CD4-positive, alpha-beta T cell treated with Interleukin-10 for 1 hour (primary cell): ENCODE data around the gene TOP3A.

Experiments used
- DNase-seq: peaks from one replicate; pipeline ENCODE4 v3.0.0-alpha.2; 2020

Gene TOP3A

DNA sequence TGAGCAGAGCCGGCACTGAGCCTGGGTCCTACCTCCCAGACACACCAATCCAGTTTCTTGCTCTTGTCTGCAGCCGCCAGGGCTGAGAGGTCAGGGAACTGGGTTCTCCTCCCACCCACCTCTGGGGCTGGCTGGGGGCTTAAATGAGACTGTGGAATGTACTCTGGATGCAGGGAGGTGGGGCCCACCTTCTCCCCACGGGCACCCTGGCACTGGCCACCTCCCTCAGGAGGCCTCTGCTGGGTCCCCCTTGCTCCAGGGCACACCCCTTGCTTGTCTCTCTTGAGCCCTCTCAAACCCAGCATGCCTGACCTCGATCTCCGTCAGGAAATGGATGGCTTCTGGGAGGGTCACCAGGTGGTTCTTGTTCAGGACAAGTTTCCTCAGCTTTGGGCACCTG, 62.6 kb downstream of the TOP3A start:
- DNase-seq: no peak

DNA sequence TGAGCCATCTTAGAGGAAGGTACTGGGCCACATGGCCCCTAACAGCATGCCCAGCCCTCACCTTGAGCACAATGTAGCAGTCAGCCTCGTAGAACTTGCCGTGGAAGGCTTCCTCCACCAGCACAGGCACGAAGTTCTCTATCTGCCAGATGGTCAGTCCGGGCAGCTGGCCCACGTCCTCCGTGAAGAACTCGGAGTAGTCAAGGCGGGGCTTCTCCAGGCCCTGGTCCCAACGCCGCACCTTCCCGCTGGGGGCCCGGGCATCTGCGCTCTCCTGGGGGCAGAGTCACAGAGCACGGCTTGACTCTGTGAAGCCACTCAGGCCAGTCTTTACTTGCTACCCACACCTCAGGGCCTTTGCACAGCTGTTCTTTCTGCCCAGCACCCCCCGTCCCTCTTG, 63.6 kb downstream of the TOP3A start:
- no peak for DNase-seq

DNA sequence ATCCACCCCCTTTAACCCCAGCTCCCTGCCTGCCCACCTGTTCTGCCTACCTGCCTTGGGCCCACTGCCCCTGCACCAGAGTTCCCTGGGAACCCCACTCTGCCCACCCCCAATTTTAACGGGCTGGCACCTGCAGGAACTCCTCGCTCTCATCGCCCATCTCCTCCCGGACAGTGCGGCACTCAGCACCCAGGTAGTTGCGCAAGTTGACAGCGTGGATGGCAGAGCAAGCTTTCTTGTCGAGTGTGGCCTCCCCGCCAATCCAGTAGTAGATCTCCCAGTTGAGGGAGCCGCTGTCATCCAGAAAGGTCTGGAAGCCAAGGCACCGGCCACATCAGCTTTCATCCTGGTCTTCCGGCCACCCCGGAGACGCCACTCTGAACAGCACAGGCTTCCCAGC, 64.1 kb downstream of the TOP3A start:
- no peak for DNase-seq

- DNase-seq: no peak
These were observed 64.5 kb downstream of the TOP3A start for GRCh38 chr17:18250259-18250658.

- DNase-seq: no peak
These were observed 66.0 kb downstream of the TOP3A start for GRCh38 chr17:18248811-18249210.

DNA sequence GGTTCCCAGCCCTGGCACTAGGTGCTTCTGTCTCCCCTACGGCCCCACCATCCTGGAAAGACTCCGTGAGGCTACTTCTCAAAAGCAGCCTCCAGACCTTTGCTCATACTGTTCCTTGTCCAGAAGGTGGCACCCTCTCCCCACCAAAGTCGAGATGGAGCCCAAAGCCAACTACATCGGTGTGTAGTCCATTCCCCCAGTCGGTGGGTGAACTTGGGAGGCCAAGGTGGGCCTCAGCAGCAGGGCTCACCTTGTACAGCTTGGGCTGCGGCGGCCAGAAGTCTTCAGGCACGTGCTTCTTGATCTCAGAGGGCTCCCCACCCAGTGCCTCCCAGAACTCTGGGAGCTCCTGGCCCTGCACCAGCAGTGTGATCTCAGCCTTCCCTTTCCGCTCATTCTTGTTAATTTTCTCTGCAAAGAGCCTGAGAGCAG, 66.5 kb downstream of the TOP3A start:
- peak; percentile 76 for DNase-seq

DNA sequence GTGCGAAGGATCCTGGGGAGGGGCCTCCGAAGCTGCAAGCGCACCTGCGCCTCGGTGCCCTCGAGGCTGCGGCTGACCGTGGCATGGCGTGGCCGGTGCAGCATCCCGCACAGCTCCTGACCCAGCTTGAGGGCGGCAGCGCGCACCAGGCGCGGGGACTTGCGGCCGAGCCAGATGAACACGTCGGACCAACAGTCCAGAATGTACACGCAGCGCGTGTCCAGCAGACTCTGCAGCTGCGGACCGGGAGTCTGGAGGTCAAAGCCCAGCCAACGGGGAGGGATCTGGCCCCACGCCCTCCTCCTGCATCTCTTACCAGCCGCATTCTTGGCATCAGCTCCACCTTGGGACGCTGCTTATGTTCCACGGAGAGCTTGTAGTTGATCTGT, 67.2 kb downstream of the TOP3A start:
- DNase-seq: no peak

DNA sequence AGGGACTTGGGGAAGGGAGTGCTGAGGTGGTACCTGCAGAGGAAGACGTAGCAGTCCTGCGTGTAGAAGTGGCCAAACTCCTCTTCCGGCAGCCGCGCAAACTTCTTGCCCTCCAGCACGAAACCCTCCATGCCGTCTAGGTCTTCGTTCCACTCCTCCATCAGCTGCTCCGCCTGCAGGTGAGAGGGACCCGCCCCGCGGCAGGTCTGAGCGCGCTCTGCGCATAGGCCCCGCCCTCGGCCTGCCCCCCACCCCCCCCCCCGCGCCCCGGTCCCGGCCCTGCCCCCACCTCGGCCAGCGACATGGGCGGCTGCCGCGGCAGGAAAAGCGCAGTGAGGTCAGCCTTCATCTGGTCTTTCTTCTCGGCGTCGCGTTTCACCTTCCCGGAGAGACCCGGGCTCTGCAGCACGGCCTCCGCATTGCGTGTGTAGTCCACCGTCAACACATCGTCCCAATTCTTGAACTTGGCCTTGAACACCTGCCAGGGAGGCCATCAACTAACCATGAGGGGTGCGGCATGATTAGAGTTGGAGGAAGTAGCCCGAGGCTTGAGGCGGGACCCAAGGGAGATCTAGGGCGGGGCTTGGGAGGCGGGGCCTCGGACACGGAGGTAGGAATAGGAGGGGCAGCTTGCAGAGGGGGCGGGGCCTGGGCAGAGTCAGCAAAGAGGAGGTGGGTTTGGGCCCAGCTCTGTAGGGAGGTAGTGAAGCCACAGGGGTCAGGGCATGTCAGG, 67.7 kb downstream of the TOP3A start:
- DNase-seq: peak; percentile 25

- no peak for DNase-seq
These were observed 68.6 kb downstream of the TOP3A start for GRCh38 chr17:18246109-18246725.

GRCh38 chr17:18245038-18245776, 69.6 kb downstream of the TOP3A start:
- DNase-seq: no peak

DNA sequence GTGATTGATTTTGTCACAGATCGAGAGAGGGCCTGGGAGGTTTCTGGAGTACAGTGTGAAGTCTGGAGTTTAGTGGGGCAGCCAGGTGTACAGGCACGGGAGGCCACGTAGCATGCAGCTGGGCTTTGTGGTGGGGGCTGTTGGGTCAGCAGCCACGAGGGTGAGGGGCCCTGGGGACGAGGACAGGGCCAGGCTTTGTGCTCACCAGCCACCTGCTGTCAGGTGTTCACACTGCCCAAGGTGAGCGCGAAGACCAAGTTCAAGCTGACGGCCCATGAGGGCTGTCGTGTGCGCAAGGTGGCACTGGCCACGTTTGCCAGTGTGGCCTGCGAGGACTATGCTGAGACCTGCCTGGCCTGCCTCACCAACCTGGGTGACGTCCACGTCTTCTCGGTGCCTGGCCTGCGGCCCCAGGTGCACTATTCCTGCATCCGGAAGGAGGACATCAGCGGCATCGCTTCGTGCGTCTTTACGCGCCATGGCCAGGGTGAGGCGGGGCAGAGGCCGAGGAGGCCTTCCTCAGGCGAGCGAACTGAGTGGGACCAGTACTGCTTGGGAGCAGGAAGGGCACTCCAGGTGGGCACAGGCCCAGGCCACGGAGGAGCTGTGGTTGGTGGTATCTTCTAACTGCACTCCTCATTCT, 73.4 kb downstream of the TOP3A start:
- no peak for DNase-seq

DNA sequence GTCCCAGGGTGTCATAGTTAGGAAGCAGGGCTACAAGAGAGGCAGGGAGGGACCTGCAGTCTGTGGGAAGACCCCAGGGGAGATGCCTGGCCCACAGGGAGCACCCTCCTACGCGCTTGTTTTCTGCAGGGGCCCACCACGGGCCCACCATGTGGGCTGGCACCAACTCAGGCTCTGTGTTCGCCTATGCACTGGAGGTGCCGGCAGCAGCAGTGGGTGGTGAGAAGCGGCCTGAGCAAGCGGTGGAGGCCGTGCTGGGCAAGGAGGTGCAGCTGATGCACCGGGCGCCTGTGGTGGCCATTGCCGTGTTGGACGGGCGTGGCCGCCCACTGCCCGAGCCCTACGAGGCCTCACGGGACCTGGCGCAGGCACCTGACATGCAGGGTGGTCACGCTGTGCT, 74.3 kb downstream of the TOP3A start:
- DNase-seq: no peak

DNA sequence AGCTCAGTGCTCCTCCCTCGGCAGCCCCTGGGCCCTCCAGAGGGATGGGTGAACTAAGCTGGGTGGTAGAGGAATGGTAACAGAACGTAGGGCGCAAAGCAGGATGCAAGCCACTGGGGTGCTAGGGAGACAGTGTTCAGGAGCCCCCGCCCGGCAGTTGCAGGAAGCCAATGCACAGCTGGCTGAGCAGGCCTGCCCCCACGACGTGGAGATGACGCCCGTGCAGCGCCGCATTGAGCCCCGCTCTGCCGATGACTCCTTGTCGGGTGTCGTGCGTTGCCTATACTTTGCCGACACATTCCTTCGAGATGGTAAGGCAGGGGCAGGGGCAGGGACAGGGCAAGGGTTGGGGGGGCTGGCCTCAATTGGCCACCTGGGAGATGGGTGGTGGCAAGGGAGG, 76.5 kb downstream of the TOP3A start:
- no peak for DNase-seq

- DNase-seq: no peak
These were observed 77.3 kb downstream of the TOP3A start for GRCh38 chr17:18237461-18237860.

DNA sequence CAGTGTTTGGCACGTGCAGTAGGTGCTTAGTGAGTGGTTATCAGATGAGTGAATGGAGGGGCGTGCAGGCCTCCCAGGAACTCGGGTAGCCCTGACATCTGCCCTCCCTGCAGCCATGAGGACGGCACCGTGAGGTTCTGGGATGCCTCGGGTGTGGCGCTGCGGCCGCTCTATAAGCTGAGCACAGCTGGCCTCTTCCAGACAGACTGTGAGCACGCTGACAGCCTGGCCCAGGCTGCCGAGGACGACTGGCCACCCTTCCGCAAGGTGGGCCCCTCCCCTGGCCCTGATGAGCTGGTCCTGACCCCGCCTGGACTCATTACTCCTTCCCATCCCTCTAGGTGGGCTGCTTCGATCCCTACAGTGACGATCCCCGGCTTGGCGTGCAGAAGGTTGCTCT, 78.3 kb downstream of the TOP3A start:
- DNase-seq: no peak

GRCh38 chr17:18235743-18236256, 79.0 kb downstream of the TOP3A start:
- no peak for DNase-seq

DNA sequence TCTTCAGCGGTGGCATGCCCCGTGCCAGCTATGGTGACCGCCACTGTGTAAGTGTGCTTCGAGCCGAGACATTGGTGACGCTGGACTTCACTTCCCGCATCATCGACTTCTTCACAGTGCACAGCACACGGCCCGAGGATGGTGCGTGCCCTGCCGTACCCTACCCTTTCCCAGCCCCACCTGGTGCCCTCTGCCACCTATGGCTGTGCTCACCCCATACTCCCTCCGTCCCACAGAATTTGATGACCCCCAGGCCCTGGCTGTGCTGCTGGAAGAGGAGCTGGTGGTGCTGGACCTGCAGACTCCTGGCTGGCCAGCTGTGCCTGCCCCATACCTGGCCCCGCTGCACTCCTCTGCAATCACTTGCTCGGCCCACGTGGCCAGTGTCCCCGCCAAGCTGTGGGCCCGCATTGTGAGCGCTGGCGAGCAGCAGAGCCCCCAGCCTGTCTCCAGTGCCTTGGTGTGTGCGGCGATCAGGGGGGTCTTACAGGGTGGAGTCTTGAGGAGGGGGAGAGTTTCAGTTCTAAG, 79.9 kb downstream of the TOP3A start:
- no peak for DNase-seq

GRCh38 chr17:18233803-18234518, 80.8 kb downstream of the TOP3A start:
- DNase-seq: no peak

- DNase-seq: no peak
These were observed 83.6 kb downstream of the TOP3A start for GRCh38 chr17:18231164-18231563.

GRCh38 chr17:18230288-18231141, 84.3 kb downstream of the TOP3A start:
- DNase-seq: no peak

- DNase-seq: no peak
These were observed 85.0 kb downstream of the TOP3A start for GRCh38 chr17:18229771-18230170.
